Duodenal mucosa (tissue), 2 donors: Measurements from ENCODE around the gene CPED1.

Experiments used
- H3K27ac ChIP-seq: one replicate; pipeline ENCODE4 v1.7.0; 2013; ENCODE audit warnings: low read depth, low read length
- H3K27me3 ChIP-seq, 2 donors: one replicate each; pipeline ENCODE4 v1.7.0; 2013; ENCODE audit warnings: low read length in 2 of 2, control low read depth in 1 of 2; ENCODE audit not compliant: insufficient read depth in 2 of 2, control insufficient read depth in 1 of 2
- H3K36me3 ChIP-seq, 2 donors: one replicate each; pipeline ENCODE4 v1.7.0; 2013; ENCODE audit warnings: low read length in 2 of 2, control low read depth in 1 of 2; ENCODE audit not compliant: insufficient read depth in 2 of 2, control insufficient read depth in 1 of 2
- H3K4me1 ChIP-seq, 2 donors: one replicate each; pipeline ENCODE4 v1.7.0; 2013; ENCODE audit warnings: low read length in 2 of 2, control low read depth in 1 of 2; ENCODE audit not compliant: insufficient read depth in 2 of 2, control insufficient read depth in 1 of 2
- H3K4me3 ChIP-seq, 2 donors: one replicate each; pipeline ENCODE4 v1.7.0; 2013; ENCODE audit warnings: low read length in 2 of 2, low read depth in 1 of 2
- H3K9ac ChIP-seq, 2 donors: one replicate each; pipeline ENCODE4 v1.7.0; 2013; ENCODE audit warnings: low read length in 2 of 2, low read depth in 1 of 2
- H3K9me3 ChIP-seq, 2 donors: one replicate each; pipeline ENCODE4 v1.7.0; 2013; ENCODE audit warnings: low read length in 2 of 2, control low read depth in 1 of 2; ENCODE audit not compliant: control insufficient read depth in 1 of 2

Gene CPED1

DNA sequence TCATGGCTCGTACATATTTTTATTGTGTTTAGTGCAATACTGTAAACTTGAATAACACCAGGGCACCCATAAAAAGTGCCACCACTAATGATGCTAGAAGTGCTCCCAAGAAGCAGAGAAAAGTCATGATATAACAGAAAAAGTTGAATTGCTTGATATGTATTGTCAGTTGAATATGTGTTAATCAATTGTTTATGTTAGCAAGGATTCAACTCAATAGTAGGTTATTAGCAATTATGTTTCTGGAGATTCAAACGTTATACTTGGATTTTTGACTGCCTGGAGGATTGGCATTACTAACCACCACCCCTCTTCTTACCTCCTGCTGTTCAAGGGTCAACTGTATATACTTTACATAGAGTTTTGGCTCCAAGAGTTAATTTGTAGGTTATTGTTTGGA is 168.3 kb downstream of the CPED1 start:
- Histone ChIP-seq H3K9me3 (no peaks in the 10 kb centered on the region), H3K4me3 (no peak overlapping the region), H3K9ac (no peak overlapping the region), H3K36me3 (no peaks in the 10 kb centered on the region), H3K27me3 (no peaks in the 10 kb centered on the region), H3K4me1 (no peaks in the 10 kb centered on the region), H3K27ac (no peak overlapping the region)

DNA sequence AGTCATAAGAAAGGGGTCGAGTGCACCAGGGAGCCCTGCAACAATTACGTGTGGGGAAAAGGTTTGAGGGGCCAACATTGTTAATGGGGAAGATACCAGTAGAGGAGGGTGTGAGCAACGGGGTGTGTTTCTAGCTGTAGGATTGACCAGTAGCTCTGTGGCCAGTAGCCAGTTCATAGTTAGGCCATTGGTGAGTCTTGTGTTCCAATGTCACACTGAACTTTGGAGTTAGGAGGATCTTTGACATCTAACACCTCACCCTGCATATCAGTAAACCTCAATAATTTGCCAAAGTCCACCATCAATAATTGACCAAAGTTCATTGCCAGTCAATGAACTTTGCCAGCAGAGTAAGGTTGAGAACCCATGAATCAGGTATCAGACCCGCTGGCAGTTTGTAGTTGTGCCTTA is 168.8 kb downstream of the CPED1 start:
- Histone ChIP-seq H3K36me3 (no peaks in the 10 kb centered on the region), H3K27ac (no peak overlapping the region), H3K4me1 (no peaks in the 10 kb centered on the region), H3K27me3 (no peaks in the 10 kb centered on the region), H3K9me3 (no peaks in the 10 kb centered on the region), H3K4me3 (no peak overlapping the region), H3K9ac (no peak overlapping the region)

DNA sequence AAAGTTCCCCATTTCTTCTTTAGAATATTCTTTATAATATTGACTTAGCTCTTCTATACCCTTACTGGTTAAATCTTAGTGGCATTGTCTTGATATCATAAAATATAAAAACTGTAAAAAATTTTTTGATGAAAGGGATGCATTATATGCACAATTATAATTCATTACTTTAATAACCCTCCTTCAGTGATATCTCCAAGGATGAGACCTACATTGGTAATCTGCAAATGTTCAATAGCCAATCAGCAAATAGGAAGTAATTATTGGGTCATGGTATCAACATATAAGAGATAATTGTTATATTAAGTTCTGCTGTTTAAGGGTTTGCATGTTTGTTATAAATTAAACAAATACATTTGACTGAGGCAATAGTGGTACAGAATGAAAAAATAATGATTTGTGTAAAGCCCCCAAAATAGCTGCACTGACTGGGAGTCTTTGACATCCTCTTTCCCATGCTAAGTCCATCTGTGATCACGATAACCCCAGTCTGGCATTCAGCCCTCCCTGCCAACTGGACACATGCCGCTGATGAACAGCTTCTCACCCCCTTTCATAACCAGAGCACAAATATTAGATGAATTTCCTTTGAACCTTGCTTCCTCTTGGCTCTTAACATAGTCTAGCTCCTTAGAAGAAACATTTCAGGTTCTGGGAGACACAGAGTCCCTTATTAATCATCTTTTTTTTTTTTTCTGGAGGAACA is 169.5 kb downstream of the CPED1 start:
- H3K9me3 ChIP-seq: no peaks in the 10 kb centered on the region
- no peak overlapping the region for H3K27ac ChIP-seq
- H3K4me1 ChIP-seq: no peaks in the 10 kb centered on the region
- no peak overlapping the region for H3K4me3 ChIP-seq
- H3K36me3 ChIP-seq: no peaks in the 10 kb centered on the region
- no peak overlapping the region for H3K9ac ChIP-seq
- H3K27me3 ChIP-seq: no peaks in the 10 kb centered on the region

DNA sequence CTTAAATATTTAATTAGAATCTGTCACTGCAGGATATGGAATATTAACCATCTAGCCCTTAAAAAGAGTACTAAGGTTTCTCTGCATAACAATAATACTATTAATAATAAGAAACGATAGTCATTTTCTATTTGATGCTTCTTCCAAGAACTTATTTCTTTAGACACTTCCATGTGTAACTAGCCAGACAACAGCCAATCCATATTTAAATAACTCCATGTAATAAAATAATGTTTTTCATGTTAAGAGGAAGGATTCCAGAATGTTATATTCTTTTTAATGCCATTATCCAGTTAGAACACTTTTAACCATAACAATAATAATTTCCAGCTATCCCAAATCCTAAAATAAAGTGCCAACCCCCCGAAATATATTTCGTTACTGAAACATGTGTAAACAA is 170.2 kb downstream of the CPED1 start:
- Histone ChIP-seq H3K4me1 (no peaks in the 10 kb centered on the region), H3K9ac (no peak overlapping the region), H3K36me3 (no peaks in the 10 kb centered on the region), H3K27ac (no peak overlapping the region), H3K9me3 (no peaks in the 10 kb centered on the region), H3K27me3 (no peaks in the 10 kb centered on the region), H3K4me3 (no peak overlapping the region)

DNA sequence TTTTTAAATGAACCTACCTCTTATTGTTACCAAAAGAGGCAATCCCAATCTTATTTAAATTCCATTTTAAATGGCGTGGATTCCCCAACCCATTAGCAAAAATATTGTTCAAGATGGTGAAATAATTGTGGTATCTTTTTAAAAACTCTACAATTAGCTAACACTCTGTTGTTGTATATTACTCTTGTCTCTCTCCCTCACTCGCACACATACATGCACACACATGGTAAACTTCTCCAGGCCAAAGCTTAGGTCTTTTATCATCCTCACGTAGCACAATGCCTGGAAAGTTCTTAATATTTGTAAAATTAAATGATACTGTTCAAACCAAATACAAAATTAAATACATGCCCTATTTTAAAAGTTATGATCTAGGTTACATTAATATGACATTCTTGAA is 171.0 kb downstream of the CPED1 start:
- Histone ChIP-seq H3K27ac (no peak overlapping the region), H3K4me1 (no peaks in the 10 kb centered on the region), H3K9ac (no peak overlapping the region), H3K9me3 (no peaks in the 10 kb centered on the region), H3K36me3 (no peaks in the 10 kb centered on the region), H3K27me3 (no peaks in the 10 kb centered on the region), H3K4me3 (no peak overlapping the region)

DNA sequence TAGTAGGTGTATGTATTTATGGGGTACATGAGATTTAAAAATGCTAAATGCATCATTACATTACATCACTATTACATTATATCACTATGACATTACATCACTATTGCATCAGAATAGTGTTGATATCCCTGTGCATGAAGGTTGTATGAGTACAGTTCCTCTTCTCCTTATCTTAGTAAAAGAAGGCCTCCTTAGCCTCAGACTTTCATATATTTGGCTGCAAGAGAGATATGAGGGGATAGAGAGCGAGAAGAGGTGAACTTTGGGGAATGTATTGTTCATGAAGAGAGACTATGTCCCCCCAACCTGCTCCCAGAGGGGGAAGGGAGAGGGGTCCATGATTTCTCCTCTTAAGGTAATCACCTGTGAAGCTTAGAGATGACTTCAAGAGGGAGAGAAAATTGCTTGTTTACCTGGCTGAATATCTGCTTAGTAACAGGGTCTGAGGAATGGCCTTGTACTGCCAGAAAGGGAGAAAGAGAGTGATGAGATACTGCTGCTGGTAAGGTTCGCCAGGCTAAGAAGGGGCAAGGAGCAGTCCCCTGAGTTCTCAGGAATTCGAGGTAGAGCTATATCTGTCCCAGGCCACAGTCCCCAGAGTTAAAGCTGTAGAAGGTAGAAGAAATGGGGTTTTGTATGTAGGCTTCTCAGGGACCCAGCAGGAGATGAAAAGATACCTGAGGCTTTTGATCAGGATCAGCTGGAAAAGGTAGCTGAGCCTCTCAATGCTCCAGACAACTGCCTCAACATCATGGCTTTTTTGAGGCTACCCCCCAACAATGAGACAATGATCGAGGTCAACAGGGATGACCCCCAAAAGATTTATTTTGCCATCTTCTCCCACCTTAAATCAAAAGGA is 171.9 kb downstream of the CPED1 start:
- Histone ChIP-seq H3K9me3 (no peaks in the 10 kb centered on the region), H3K27me3 (no peaks in the 10 kb centered on the region), H3K27ac (no peak overlapping the region), H3K4me3 (no peak overlapping the region), H3K4me1 (no peaks in the 10 kb centered on the region), H3K36me3 (no peaks in the 10 kb centered on the region), H3K9ac (no peak overlapping the region)

DNA sequence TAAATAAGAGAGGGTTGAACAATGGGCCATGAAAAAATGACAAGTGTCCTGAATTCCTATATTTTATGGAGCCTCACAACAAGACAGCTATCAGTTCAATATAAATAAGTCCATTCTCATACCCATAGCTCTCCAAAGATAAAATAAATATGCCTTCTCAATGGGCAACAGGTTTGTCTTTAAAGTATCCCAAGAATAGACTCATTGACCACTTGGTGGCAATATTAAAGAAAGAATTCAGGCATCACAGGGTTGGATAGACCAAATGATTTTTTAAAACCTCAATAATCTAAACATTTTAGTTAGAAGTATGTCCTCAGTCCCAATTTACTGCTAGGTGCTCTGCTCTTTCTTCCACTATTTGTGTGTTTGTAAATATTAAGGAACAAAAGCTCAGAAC is 175.2 kb downstream of the CPED1 start:
- Histone ChIP-seq H3K27ac (no peak overlapping the region), H3K36me3 (no peaks in the 10 kb centered on the region), H3K4me1 (no peaks in the 10 kb centered on the region), H3K27me3 (no peaks in the 10 kb centered on the region), H3K9ac (no peak overlapping the region), H3K4me3 (no peak overlapping the region), H3K9me3 (no peaks in the 10 kb centered on the region)

DNA sequence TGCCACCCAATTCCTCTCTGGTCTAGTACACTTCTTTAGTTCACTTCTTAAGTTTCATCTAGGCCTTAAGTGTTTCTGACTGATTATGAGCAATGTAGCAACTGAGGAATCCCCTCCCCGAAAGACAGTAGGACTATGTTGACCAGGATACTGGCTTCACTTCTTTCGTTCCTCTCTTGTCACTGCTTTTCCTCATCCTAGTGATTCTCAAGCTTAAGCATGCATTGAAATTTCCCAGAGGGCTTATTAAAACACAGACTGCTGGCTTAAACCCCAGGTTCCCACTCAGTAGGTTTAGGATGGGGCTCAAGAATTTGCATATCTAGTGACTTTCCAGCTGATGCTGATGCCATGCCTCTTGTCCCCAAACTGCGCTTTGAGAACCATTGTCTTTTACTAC is 175.7 kb downstream of the CPED1 start:
- H3K4me3 ChIP-seq: no peak overlapping the region
- H3K27ac ChIP-seq: no peak overlapping the region
- H3K27me3 ChIP-seq: no peaks in the 10 kb centered on the region
- H3K36me3 ChIP-seq: no peaks in the 10 kb centered on the region
- H3K9ac ChIP-seq: no peak overlapping the region
- no peaks in the 10 kb centered on the region for H3K4me1 ChIP-seq
- no peaks in the 10 kb centered on the region for H3K9me3 ChIP-seq

DNA sequence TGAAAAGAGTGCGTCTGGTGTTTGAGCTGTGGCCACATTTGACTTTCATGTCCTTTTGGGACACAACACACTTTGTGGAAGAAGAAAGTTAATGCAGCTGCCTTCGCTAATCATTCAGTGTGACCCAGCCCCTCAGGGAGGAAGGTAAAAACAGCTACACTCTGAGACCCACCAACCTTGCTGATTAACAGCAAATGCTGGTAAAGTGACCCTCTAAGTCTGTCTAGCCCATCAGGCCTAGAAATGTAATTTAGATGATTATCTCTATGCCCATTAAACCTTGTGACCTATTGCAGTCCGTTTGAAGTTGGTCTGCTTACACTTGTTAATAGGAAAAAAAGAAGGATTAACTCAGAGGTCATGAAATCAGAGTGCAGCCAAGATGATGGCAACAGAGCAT is 178.4 kb downstream of the CPED1 start:
- H3K4me3 ChIP-seq: no peak overlapping the region
- H3K9me3 ChIP-seq: no peaks in the 10 kb centered on the region
- H3K36me3 ChIP-seq: no peaks in the 10 kb centered on the region
- H3K9ac ChIP-seq: no peak overlapping the region
- H3K4me1 ChIP-seq: no peaks in the 10 kb centered on the region
- H3K27ac ChIP-seq: no peak overlapping the region
- H3K27me3 ChIP-seq: no peaks in the 10 kb centered on the region

DNA sequence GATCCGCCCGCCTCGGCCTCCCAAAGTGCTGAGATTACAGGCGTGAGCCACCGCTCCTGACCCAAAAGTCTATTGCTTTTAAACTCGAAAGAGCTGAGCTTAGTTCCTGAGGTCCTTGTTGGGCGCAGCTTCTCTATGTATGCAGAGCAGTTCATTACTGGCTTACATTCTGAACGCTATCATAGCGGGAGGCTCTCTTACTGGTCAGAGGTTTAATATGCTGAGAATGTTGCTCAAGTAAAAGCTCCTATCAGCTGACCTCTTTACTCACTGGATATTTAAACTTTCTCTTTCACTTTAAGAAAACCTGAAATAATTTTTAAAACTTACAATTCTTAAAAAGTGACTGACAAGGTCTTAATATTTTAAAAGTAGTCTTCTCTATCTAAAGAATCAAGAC is 179.5 kb downstream of the CPED1 start:
- Histone ChIP-seq H3K4me3 (no peak overlapping the region), H3K36me3 (no peaks in the 10 kb centered on the region), H3K27me3 (no peaks in the 10 kb centered on the region), H3K4me1 (no peaks in the 10 kb centered on the region), H3K27ac (no peak overlapping the region), H3K9ac (no peak overlapping the region), H3K9me3 (no peaks in the 10 kb centered on the region)
